ENCODE measurements around the gene DENND1A. TPM values are rescaled to one million over a fixed set of nuclear protein-coding genes. Genes with fewer than 3 reads are reported as not detected.

DENND1A gene
- total RNA-seq, 1 experiment from 2014 or later = 23.5 TPM

DNA sequence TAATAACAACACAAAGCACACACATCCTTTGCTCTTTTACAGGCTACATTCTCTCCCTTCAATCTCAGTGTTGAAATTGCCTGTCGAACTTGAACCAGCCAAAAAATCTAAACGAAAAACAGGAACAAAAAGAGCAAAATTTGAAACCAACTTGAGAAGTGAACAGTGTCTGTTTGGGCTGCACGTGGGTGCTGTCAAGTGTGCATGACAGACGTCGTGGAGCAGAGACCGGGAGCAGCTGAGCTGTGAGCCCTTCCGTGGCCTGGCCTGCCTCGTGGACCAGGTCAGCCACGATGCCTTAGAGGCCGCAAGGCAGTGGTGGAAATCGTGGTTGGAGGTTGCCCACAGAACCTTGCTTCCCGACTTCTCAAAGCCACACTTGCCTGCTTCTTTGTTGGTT lies 34.8 kb upstream of the DENND1A start:
- no peak overlapping the region for H3K27ac Mint-ChIP-seq
- TF ChIP-seq, protein P1, sequence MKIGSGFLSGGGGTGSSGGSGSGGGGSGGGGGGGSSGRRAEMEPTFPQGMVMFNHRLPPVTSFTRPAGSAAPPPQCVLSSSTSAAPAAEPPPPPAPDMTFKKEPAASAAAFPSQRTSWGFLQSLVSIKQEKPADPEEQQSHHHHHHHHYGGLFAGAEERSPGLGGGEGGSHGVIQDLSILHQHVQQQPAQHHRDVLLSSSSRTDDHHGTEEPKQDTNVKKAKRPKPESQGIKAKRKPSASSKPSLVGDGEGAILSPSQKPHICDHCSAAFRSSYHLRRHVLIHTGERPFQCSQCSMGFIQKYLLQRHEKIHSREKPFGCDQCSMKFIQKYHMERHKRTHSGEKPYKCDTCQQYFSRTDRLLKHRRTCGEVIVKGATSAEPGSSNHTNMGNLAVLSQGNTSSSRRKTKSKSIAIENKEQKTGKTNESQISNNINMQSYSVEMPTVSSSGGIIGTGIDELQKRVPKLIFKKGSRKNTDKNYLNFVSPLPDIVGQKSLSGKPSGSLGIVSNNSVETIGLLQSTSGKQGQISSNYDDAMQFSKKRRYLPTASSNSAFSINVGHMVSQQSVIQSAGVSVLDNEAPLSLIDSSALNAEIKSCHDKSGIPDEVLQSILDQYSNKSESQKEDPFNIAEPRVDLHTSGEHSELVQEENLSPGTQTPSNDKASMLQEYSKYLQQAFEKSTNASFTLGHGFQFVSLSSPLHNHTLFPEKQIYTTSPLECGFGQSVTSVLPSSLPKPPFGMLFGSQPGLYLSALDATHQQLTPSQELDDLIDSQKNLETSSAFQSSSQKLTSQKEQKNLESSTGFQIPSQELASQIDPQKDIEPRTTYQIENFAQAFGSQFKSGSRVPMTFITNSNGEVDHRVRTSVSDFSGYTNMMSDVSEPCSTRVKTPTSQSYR (CRISPR knock-in tag; IDR thresholded peaks at IDR 0.05) = no peak
- no peak for TF ChIP-seq NFE2L1 (CRISPR knock-in tag; IDR thresholded peaks at IDR 0.05)
- TF ChIP-seq, protein P2, sequence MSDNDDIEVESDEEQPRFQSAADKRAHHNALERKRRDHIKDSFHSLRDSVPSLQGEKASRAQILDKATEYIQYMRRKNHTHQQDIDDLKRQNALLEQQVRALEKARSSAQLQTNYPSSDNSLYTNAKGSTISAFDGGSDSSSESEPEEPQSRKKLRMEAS (CRISPR knock-in tag; IDR thresholded peaks at IDR 0.05) = no peak
- TF ChIP-seq, protein P3, sequence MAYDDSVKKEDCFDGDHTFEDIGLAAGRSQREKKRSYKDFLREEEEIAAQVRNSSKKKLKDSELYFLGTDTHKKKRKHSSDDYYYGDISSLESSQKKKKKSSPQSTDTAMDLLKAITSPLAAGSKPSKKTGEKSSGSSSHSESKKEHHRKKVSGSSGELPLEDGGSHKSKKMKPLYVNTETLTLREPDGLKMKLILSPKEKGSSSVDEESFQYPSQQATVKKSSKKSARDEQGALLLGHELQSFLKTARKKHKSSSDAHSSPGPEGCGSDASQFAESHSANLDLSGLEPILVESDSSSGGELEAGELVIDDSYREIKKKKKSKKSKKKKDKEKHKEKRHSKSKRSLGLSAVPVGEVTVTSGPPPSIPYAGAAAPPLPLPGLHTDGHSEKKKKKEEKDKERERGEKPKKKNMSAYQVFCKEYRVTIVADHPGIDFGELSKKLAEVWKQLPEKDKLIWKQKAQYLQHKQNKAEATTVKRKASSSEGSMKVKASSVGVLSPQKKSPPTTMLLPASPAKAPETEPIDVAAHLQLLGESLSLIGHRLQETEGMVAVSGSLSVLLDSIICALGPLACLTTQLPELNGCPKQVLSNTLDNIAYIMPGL (CRISPR knock-in tag; IDR thresholded peaks at IDR 0.05) = no peak
- TF ChIP-seq, protein P4, sequence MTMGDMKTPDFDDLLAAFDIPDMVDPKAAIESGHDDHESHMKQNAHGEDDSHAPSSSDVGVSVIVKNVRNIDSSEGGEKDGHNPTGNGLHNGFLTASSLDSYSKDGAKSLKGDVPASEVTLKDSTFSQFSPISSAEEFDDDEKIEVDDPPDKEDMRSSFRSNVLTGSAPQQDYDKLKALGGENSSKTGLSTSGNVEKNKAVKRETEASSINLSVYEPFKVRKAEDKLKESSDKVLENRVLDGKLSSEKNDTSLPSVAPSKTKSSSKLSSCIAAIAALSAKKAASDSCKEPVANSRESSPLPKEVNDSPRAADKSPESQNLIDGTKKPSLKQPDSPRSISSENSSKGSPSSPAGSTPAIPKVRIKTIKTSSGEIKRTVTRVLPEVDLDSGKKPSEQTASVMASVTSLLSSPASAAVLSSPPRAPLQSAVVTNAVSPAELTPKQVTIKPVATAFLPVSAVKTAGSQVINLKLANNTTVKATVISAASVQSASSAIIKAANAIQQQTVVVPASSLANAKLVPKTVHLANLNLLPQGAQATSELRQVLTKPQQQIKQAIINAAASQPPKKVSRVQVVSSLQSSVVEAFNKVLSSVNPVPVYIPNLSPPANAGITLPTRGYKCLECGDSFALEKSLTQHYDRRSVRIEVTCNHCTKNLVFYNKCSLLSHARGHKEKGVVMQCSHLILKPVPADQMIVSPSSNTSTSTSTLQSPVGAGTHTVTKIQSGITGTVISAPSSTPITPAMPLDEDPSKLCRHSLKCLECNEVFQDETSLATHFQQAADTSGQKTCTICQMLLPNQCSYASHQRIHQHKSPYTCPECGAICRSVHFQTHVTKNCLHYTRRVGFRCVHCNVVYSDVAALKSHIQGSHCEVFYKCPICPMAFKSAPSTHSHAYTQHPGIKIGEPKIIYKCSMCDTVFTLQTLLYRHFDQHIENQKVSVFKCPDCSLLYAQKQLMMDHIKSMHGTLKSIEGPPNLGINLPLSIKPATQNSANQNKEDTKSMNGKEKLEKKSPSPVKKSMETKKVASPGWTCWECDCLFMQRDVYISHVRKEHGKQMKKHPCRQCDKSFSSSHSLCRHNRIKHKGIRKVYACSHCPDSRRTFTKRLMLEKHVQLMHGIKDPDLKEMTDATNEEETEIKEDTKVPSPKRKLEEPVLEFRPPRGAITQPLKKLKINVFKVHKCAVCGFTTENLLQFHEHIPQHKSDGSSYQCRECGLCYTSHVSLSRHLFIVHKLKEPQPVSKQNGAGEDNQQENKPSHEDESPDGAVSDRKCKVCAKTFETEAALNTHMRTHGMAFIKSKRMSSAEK (CRISPR knock-in tag; IDR thresholded peaks at IDR 0.05; ENCODE audit: borderline replicate concordance) = no peak
- no peak for TF ChIP-seq ESRRA (CRISPR knock-in tag; IDR thresholded peaks at IDR 0.05; ENCODE audit: borderline replicate concordance)
- TF ChIP-seq, protein P5, sequence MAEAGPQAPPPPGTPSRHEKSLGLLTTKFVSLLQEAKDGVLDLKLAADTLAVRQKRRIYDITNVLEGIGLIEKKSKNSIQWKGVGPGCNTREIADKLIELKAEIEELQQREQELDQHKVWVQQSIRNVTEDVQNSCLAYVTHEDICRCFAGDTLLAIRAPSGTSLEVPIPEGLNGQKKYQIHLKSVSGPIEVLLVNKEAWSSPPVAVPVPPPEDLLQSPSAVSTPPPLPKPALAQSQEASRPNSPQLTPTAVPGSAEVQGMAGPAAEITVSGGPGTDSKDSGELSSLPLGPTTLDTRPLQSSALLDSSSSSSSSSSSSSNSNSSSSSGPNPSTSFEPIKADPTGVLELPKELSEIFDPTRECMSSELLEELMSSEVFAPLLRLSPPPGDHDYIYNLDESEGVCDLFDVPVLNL (CRISPR knock-in tag; IDR thresholded peaks at IDR 0.05; ENCODE audit: borderline replicate concordance, low read depth) = no peak
- no peak for TF ChIP-seq NR3C1 (CRISPR knock-in tag; conservative IDR thresholded peaks at IDR 0.05; ENCODE audit: low read depth)
- no peak for TF ChIP-seq ZNF121 (CRISPR knock-in tag; IDR thresholded peaks at IDR 0.05)
- TF ChIP-seq CBFB (CRISPR knock-in tag; IDR thresholded peaks at IDR 0.05; ENCODE audit: low read depth) = no peak
- TF ChIP-seq, protein P6, sequence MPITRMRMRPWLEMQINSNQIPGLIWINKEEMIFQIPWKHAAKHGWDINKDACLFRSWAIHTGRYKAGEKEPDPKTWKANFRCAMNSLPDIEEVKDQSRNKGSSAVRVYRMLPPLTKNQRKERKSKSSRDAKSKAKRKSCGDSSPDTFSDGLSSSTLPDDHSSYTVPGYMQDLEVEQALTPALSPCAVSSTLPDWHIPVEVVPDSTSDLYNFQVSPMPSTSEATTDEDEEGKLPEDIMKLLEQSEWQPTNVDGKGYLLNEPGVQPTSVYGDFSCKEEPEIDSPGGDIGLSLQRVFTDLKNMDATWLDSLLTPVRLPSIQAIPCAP (CRISPR knock-in tag; IDR thresholded peaks at IDR 0.05) = no peak
- no peak for TF ChIP-seq ZNF396 (CRISPR knock-in tag; IDR thresholded peaks at IDR 0.05; ENCODE audit: borderline replicate concordance)
- no peak for TF ChIP-seq NR1H2 (CRISPR knock-in tag; IDR thresholded peaks at IDR 0.05)
- TF ChIP-seq ELF4 (CRISPR knock-in tag; IDR thresholded peaks at IDR 0.05; ENCODE audit: low read depth) = no peak
- ChIA-PET CTCF (no interaction called here), POLR2A (no interaction called here)
- ATAC-seq (no peak), DNase-seq (ENCODE audit: low spot score) (no peak)
- H3K4me1 Mint-ChIP-seq = peaks cover 17% of the 10 kb centered on the region
- H3K27me3 Mint-ChIP-seq (ENCODE audit: low read depth) = peaks cover 12% of the 10 kb centered on the region
- H3K9me3 Mint-ChIP-seq = no peaks in the 10 kb centered on the region
- H3K4me3 Mint-ChIP-seq = no peak overlapping the region
- H3K36me3 Mint-ChIP-seq = no peaks in the 10 kb centered on the region
